GM23338 (cell line): ENCODE results near the gene RAB11FIP3. TPM values are rescaled to one million over a fixed set of nuclear protein-coding genes. Genes with fewer than 3 reads are reported as not detected.
"Not testable (repeated sequence)": the region's sequence is repeated elsewhere in the genome, so short reads cannot be mapped to it uniquely, and the experiment has no call there.

Experiments
- ATAC-seq: fragments of 200-7000 bp; cut with Tn5 transposase; 3 replicates; pipeline ENCODE4 v1.9.1; 2020
- DNase-seq: peaks from one replicate; pipeline ENCODE4 v3.0.0-alpha.2; 2015; ENCODE audit warnings: low spot score
- H2AFZ ChIP-seq: fragments of 200-600 bp; sonication (generic); 2 replicates; pipeline ENCODE4 v1.8.0; 2016; ENCODE audit warnings: antibody characterized with exemption, mild to moderate bottlenecking, moderate library complexity
- H3F3A ChIP-seq: fragments of 200-600 bp; sonication (generic); replicated peaks from 2 replicates; pipeline ENCODE4 v1.8.0; 2017; ENCODE audit warnings: antibody characterized with exemption, mixed run types, low read depth
- H3K27ac ChIP-seq: fragments of 200-600 bp; sonication (generic); 2 replicates; pipeline ENCODE4 v1.6.1; 2016; ENCODE audit warnings: low read depth
- H3K27me3 ChIP-seq: fragments of 200-600 bp; sonication (generic); 2 replicates; pipeline ENCODE4 v1.8.0; 2016; ENCODE audit warnings: mild to moderate bottlenecking, mixed run types, moderate library complexity; ENCODE audit not compliant: insufficient read depth
- H3K36me3 ChIP-seq: fragments of 200-600 bp; sonication (generic); 2 replicates; pipeline ENCODE4 v1.8.0; 2016; ENCODE audit warnings: mild to moderate bottlenecking; ENCODE audit not compliant: insufficient read depth
- H3K4me1 ChIP-seq: fragments of 200-600 bp; sonication (generic); 2 replicates; pipeline ENCODE4 v1.8.0; 2016; ENCODE audit warnings: mild to moderate bottlenecking, moderate library complexity; ENCODE audit not compliant: insufficient read depth
- H3K4me2 ChIP-seq: fragments of 200-600 bp; sonication (generic); 2 replicates; pipeline ENCODE4 v1.7.1; 2017; ENCODE audit warnings: mixed run types
- H3K4me3 ChIP-seq: fragments of 200-600 bp; sonication (generic); 2 replicates; pipeline ENCODE4 v1.6.1; 2016; ENCODE audit warnings: mixed run types
- H3K79me2 ChIP-seq: fragments of 200-600 bp; sonication (generic); replicated peaks from 2 replicates; pipeline ENCODE4 v1.8.0; 2017; ENCODE audit warnings: mild to moderate bottlenecking; ENCODE audit not compliant: insufficient read depth
- H3K9me2 ChIP-seq: fragments of 200-600 bp; sonication (generic); 2 replicates; pipeline ENCODE4 v1.8.0; 2017; ENCODE audit not compliant: insufficient read depth
- H4K20me1 ChIP-seq: fragments of 200-600 bp; sonication (generic); replicated peaks from 2 replicates; pipeline ENCODE4 v1.8.0; 2017; ENCODE audit warnings: mild to moderate bottlenecking; ENCODE audit not compliant: insufficient read depth
- H3K27ac Mint-ChIP-seq: 2 replicates; pipeline ENCODE4 v1.8.0; 2020; ENCODE audit warnings: inconsistent platforms, mild to moderate bottlenecking, moderate library complexity, mixed read lengths
- H3K27me3 Mint-ChIP-seq: 3 replicates; pipeline ENCODE4 v1.8.0; 2022; ENCODE audit warnings: low read depth, mild to moderate bottlenecking, moderate library complexity, mixed read lengths, inconsistent platforms; ENCODE audit not compliant: insufficient read depth, poor library complexity
- H3K36me3 Mint-ChIP-seq: 3 replicates; pipeline ENCODE4 v1.8.0; 2021; ENCODE audit warnings: low read depth, mild to moderate bottlenecking, inconsistent platforms, moderate library complexity, mixed read lengths
- H3K4me1 Mint-ChIP-seq: 3 replicates; pipeline ENCODE4 v1.8.0; 2020; ENCODE audit warnings: mild to moderate bottlenecking, inconsistent platforms, mixed read lengths
- H3K4me3 Mint-ChIP-seq: 3 replicates; pipeline ENCODE4 v1.8.0; 2021; ENCODE audit warnings: moderate library complexity, mild to moderate bottlenecking, inconsistent platforms, mixed read lengths
- H3K9me3 Mint-ChIP-seq: 3 replicates; pipeline ENCODE4 v1.8.0; 2020; ENCODE audit warnings: moderate library complexity, mild to moderate bottlenecking, inconsistent platforms, mixed read lengths
- CREB1 ChIP-seq: fragments of 250-450 bp; sonication (Bioruptor Pico); IDR thresholded peaks from 2 replicates; pipeline ENCODE4 v1.5.0; 2020; ENCODE audit warnings: low read depth, mild to moderate bottlenecking, moderate library complexity
- CTCF ChIP-seq, 2 experiments: fragments of 200-600 bp in 1 of 2; sonication (generic) in 1 of 2; conservative IDR thresholded peaks; 2 replicates each; pipeline versions ENCODE4 v1.5.1 to v1.6.1; 2016 to 2017; ENCODE audit warnings: antibody characterized with exemption in 2 of 2, low read depth in 2 of 2, mild to moderate bottlenecking in 2 of 2, moderate library complexity in 1 of 2
- JUNB ChIP-seq: IDR thresholded peaks from one replicate; pipeline ENCODE4 v1.6.1; 2016; ENCODE audit warnings: antibody characterized with exemption; ENCODE audit not compliant: unreplicated experiment
- ZNF114 ChIP-seq: fragments of 250-450 bp; sonication (Bioruptor Pico); IDR thresholded peaks from 2 replicates; pipeline ENCODE4 v1.5.0; 2020; ENCODE audit warnings: mild to moderate bottlenecking, moderate library complexity
- ZNF462 ChIP-seq: fragments of 250-450 bp; sonication (Bioruptor Pico); IDR thresholded peaks from 2 replicates; pipeline ENCODE4 v1.5.0; 2020; ENCODE audit warnings: mild to moderate bottlenecking, moderate library complexity
- polyA plus RNA-seq: library from polyadenylated mRNA; unstranded; fragments of >200 nt; fragmentation: Nextera tagmentation; extraction: Ambion mirVana; gene quantifications from 2 replicates; pipeline ENCODE4 v1.2.1, GENCODE V29; 2016
- total RNA-seq: library from RNA; depleted of rRNA; stranded (reverse); fragments of >200 nt; shearing (Covaris generic); gene quantifications from 2 replicates; pipeline ENCODE4 v1.2.3, GENCODE V29; 2014

RAB11FIP3 gene
- total and polyA plus RNA-seq, 2 experiments from 2014 or later, result 3.2 to 29.2 TPM

- not testable (repeated sequence) for H3K4me2 ChIP-seq, H3K27ac Mint-ChIP-seq, H3K4me3 ChIP-seq, ATAC-seq, H3K9me2 ChIP-seq, H3K4me1 ChIP-seq, H2AFZ ChIP-seq, H3K4me3 Mint-ChIP-seq, DNase-seq, H3K27ac ChIP-seq, H3K27me3 Mint-ChIP-seq, H3K27me3 ChIP-seq, H4K20me1 ChIP-seq, H3K36me3 Mint-ChIP-seq, H3K79me2 ChIP-seq, H3K9me3 Mint-ChIP-seq, H3F3A ChIP-seq, H3K36me3 ChIP-seq
- H3K4me1 Mint-ChIP-seq, result peaks cover 13% of the 10 kb centered on the region
Measured at GRCh38 chr16:494676-495075, 69.2 kb downstream of the RAB11FIP3 start.

DNA sequence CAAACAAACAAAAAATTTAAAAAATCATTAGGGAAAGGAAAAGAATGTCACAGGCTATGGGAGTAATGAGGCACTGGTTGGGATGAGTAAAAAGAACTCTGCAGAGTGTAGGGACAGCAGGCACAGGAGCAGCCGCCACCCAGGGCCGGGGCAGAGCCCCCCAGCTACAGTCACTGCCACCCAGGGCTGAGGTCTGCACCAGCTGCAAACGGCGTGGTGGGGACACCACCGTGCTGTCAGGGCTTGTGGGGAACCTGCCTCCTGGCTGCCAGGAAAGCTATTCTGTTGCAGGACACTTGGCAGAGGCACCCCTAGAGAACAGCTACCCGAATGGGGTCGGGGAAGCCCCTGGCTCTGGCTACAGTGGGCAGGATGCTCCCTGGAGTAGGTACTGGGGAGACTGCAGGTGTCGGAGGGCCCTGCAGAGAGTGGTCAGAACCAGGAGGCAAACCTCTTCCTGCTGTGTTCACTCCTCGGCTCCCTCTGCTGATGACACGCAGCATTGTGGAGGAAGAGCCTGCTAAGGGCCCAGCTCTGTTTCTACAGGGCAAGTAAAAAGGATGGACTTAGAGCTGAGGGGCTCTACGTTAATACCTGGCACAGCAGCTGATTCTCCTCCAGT is 69.8 kb downstream of the RAB11FIP3 start:
- Mint-ChIP-seq H3K27me3 (peaks cover 5% of the 10 kb centered on the region), H3K27ac (no peak overlapping the region), H3K4me1 (peaks cover 17% of the 10 kb centered on the region), H3K9me3 (no peaks in the 10 kb centered on the region), H3K36me3 (peaks cover 3% of the 10 kb centered on the region; the same call in 2 of the 3 replicates), H3K4me3 (no peak overlapping the region)
- TF ChIP-seq ZNF114 (CRISPR knock-in tag) (no peak), CTCF (conservative IDR thresholded peaks at IDR 0.05; ENCODE audit: low read depth in 2 of 2) (peak; percentile 60 to 73), CREB1 (CRISPR knock-in tag) (no peak)
- Histone ChIP-seq H3K79me2 (no peaks in the 10 kb centered on the region), H3K4me1 (no peaks in the 10 kb centered on the region), H3F3A (no peaks in the 10 kb centered on the region), H3K36me3 (no peaks in the 10 kb centered on the region), H2AFZ (no peak overlapping the region), H3K9me2 (no peaks in the 10 kb centered on the region), H3K4me2 (no peak overlapping the region), H4K20me1 (no peaks in the 10 kb centered on the region), H3K27me3 (no peaks in the 10 kb centered on the region), H3K27ac (no peak overlapping the region), H3K4me3 (no peak overlapping the region)
- ATAC-seq (peak; percentile 91), DNase-seq (peak; percentile 88)

GRCh38 chr16:496097-496886 is 70.8 kb downstream of the RAB11FIP3 start:
- Histone ChIP-seq H3K9me2 (no peaks in the 10 kb centered on the region), H3K79me2 (no peaks in the 10 kb centered on the region), H2AFZ (no peak overlapping the region), H3K36me3 (no peaks in the 10 kb centered on the region), H3K4me1 (no peaks in the 10 kb centered on the region), H3K27me3 (no peaks in the 10 kb centered on the region), H3K4me3 (no peak overlapping the region), H3K27ac (peak overlapping the region; percentile 63), H3K4me2 (no peak overlapping the region), H4K20me1 (no peaks in the 10 kb centered on the region), H3F3A (no peaks in the 10 kb centered on the region)
- Mint-ChIP-seq H3K9me3 (no peaks in the 10 kb centered on the region), H3K4me1 (peaks cover 14% of the 10 kb centered on the region), H3K27me3 (peaks cover 5% of the 10 kb centered on the region), H3K36me3 (peaks cover 3% of the 10 kb centered on the region; the same call in 1 of the 3 replicates), H3K4me3 (no peak overlapping the region), H3K27ac (no peak overlapping the region)
- ATAC-seq, result no peak
- DNase-seq, result no peak
- TF ChIP-seq JUNB (no peak), CREB1 (CRISPR knock-in tag) (no peak), ZNF462 (no peak)
